Trophoblast cell (in vitro differentiated cells and primary cell): ENCODE measurements around the gene PPP6C. TPM values are rescaled to one million over a fixed set of nuclear protein-coding genes. Genes with fewer than 3 reads are reported as not detected.
A peak's percentile ranks its signal among the peaks of the same experiment; 100 is the strongest.
"Not testable (repeated sequence)": the region's sequence is repeated elsewhere in the genome, so short reads cannot be mapped to it uniquely, and the experiment has no call there.

Experiments
- DNase-seq, 2 donors: peaks; one replicate each; pipeline ENCODE4 v3.0.0-alpha.2; 2016
- H2AFZ ChIP-seq: 2 replicates; pipeline ENCODE4 v1.6.1; 2013; ENCODE audit warnings: low read length, moderate library complexity, mild to moderate bottlenecking; ENCODE audit not compliant: insufficient read depth, poor library complexity
- H2AK5ac ChIP-seq: 2 replicates; pipeline ENCODE4 v1.6.1; 2013; ENCODE audit warnings: mild to moderate bottlenecking, low read length
- H2BK120ac ChIP-seq: 2 replicates; pipeline ENCODE4 v1.6.1; 2013; ENCODE audit warnings: low read length, mild to moderate bottlenecking, moderate library complexity; ENCODE audit not compliant: insufficient read depth, poor library complexity
- H2BK12ac ChIP-seq: 2 replicates; pipeline ENCODE4 v1.6.1; 2013; ENCODE audit warnings: mild to moderate bottlenecking, low read length, moderate library complexity
- H2BK5ac ChIP-seq: 2 replicates; pipeline ENCODE4 v1.6.1; 2013; ENCODE audit warnings: low read length, low read depth, moderate library complexity, mild to moderate bottlenecking; ENCODE audit not compliant: poor library complexity
- H3K14ac ChIP-seq: 2 replicates; pipeline ENCODE4 v1.6.1; 2013; ENCODE audit warnings: mild to moderate bottlenecking, low read length
- H3K18ac ChIP-seq: 2 replicates; pipeline ENCODE4 v1.6.1; 2013; ENCODE audit warnings: mild to moderate bottlenecking, low read length
- H3K23ac ChIP-seq: 2 replicates; pipeline ENCODE4 v1.6.1; 2013; ENCODE audit warnings: low read length
- H3K27ac ChIP-seq: 2 replicates; pipeline ENCODE4 v1.5.1; 2013; ENCODE audit warnings: low read depth, mild to moderate bottlenecking, inconsistent platforms, low read length, moderate library complexity
- H3K27me3 ChIP-seq: 2 replicates; pipeline ENCODE4 v1.6.1; 2013; ENCODE audit warnings: inconsistent platforms, mild to moderate bottlenecking, low read length, moderate library complexity; ENCODE audit not compliant: insufficient read depth
- H3K36me3 ChIP-seq, 2 experiments: 1 replicate in 1 of 2; 2 replicates in 1 of 2; pipeline ENCODE4 v1.6.1; 2013; ENCODE audit warnings: low read length in 2 of 2, mild to moderate bottlenecking in 2 of 2, moderate library complexity in 1 of 2; ENCODE audit not compliant: insufficient read depth in 2 of 2, control insufficient read depth in 1 of 2
- H3K4ac ChIP-seq: 2 replicates; pipeline ENCODE4 v1.6.1; 2013; ENCODE audit warnings: low read depth, mild to moderate bottlenecking, low read length, moderate library complexity
- H3K4me1 ChIP-seq, 2 experiments: 1 replicate in 1 of 2; 2 replicates in 1 of 2; pipeline ENCODE4 v1.6.1; 2013; ENCODE audit warnings: low read length in 2 of 2, mild to moderate bottlenecking in 2 of 2, moderate library complexity in 1 of 2; ENCODE audit not compliant: insufficient read depth in 2 of 2, control insufficient read depth in 1 of 2
- H3K4me2 ChIP-seq: 2 replicates; pipeline ENCODE4 v1.6.1; 2013; ENCODE audit warnings: inconsistent platforms, mild to moderate bottlenecking, low read length, moderate library complexity
- H3K4me3 ChIP-seq: 2 replicates; pipeline ENCODE4 v1.5.1; 2013; ENCODE audit warnings: mild to moderate bottlenecking, low read depth, low read length, inconsistent platforms
- H3K79me1 ChIP-seq: one replicate; pipeline ENCODE4 v1.6.1; 2013; ENCODE audit warnings: low read length
- H3K79me2 ChIP-seq: 2 replicates; pipeline ENCODE4 v1.6.1; 2013; ENCODE audit warnings: low read length, mild to moderate bottlenecking; ENCODE audit not compliant: control insufficient read depth, insufficient read depth, poor library complexity
- H3K9ac ChIP-seq: 2 replicates; pipeline ENCODE4 v1.6.1; 2013; ENCODE audit warnings: mild to moderate bottlenecking, low read length
- H3K9me3 ChIP-seq: 2 replicates; pipeline ENCODE4 v1.6.1; 2013; ENCODE audit warnings: low read depth, mild to moderate bottlenecking, control low read depth, inconsistent platforms, low read length; ENCODE audit not compliant: insufficient read depth
- H4K12ac ChIP-seq: 2 replicates; pipeline ENCODE4 v1.6.1; 2013; ENCODE audit warnings: low read depth, mild to moderate bottlenecking, low read length, moderate library complexity
- H4K8ac ChIP-seq: 2 replicates; pipeline ENCODE4 v1.6.1; 2013; ENCODE audit warnings: low read depth, mild to moderate bottlenecking, low read length, moderate library complexity
- H4K91ac ChIP-seq: one replicate; pipeline ENCODE4 v1.6.1; 2013; ENCODE audit warnings: low read depth, mild to moderate bottlenecking, low read length, moderate library complexity
- WGBS: extraction: QIAGEN DNeasy Blood & Tissue Kit; methylation state at CpG from one replicate; pipeline ENCODE4 v1.1.7; 2013; ENCODE audit warnings: missing lambda C conversion rate; ENCODE audit not compliant: insufficient read length, insufficient coverage; ENCODE audit errors: extremely low coverage; 5-methylcytosine and 5-hydroxymethylcytosine counted together
- polyA plus RNA-seq: library from polyadenylated mRNA; stranded (reverse); fragments of 200-250 nt; gene quantifications from 2 replicates; pipeline ENCODE4 v1.2.3, GENCODE V29; 2013

The PPP6C gene
- 28.3 and 28.4 TPM in 2 replicates for polyA plus RNA-seq

DNA sequence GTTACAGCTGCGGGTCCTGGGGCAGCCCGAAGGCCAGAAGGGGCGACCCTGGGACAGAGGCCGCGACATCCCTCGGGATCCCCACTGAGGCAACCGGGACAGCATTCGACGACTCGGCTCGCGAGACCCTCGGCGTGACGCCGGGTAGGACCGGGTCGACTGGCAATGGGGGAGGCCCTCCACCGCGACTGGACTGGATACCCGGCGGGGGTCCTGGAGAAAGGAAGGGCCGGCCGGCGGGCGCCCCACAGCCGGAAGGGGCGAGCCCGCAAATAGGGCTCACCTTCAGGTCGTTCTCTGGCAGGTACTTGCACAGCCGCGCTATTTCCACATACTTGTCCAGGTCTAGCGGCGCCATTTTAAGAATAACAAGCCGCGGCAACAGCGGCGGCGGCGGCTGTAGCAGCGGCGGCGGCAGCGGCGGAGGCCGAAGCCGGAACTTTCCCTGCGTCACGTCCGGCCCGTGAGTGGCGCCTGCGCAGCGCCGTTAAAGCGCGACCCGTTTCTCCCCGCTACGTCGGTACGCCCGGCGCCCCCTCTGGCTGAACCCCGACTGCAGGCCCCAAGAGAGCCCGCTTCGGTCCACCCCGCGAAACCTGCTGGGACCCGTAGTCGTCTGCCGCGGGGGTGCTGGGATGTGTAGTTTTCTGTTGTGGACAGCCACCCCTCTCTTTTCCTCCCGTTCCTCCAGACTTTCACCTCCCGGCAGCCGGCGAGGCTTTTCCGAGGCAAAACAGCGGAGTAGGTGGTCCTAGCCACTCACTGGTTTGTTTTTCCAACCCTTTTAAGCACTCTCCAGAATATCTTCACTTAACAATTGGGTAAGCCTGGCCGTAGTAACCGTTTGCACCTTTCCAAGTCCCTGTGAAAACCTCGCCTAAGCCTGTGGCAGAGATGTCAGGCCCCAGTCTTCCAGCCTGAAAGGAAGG lies at the start of gene PPP6C:
Gene PPP6C (minus strand): TSS at position 443 of the 929 bp plus-strand sequence. CDS start 85 bp downstream, at position 358.
- Histone ChIP-seq H2BK120ac (peak within 1 kb of the TSS; percentile 4), H3K27me3 (no peaks in the 10 kb centered on the region), H4K12ac (peak within 1 kb of the TSS; percentile 94), H3K79me1 (peaks cover 8% of the 10 kb centered on the region), H3K9ac (peak within 1 kb of the TSS; percentile 98), H2AFZ (peak within 1 kb of the TSS; percentile 84), H2BK12ac (peak within 1 kb of the TSS; percentile 85), H3K9me3 (no peaks in the 10 kb centered on the region), H3K4me3 (peak within 1 kb of the TSS; percentile 99), H3K36me3 (no peaks in the 10 kb centered on the region), H3K79me2 (peaks cover 16% of the 10 kb centered on the region), H3K18ac (peak within 1 kb of the TSS; percentile 74), H2BK5ac (peak within 1 kb of the TSS; percentile 59), H3K23ac (no peak within 1 kb of the TSS), H4K8ac (peak within 1 kb of the TSS; percentile 90), H4K91ac (peak within 1 kb of the TSS; percentile 67), H3K4me1 (peaks cover 2 to 5% of the 10 kb centered on the region in 2 experiments), H3K4ac (peak within 1 kb of the TSS; percentile 71), H3K14ac (peak within 1 kb of the TSS; percentile 92), H2AK5ac (peak within 1 kb of the TSS; percentile 71), H3K27ac (peak within 1 kb of the TSS; percentile 77), H3K4me2 (peak within 1 kb of the TSS; percentile 71)
- no CpG with 5 or more reads among the region's 82 CpGs for WGBS
- DNase-seq, result peak; percentile 80 to 86

DNA sequence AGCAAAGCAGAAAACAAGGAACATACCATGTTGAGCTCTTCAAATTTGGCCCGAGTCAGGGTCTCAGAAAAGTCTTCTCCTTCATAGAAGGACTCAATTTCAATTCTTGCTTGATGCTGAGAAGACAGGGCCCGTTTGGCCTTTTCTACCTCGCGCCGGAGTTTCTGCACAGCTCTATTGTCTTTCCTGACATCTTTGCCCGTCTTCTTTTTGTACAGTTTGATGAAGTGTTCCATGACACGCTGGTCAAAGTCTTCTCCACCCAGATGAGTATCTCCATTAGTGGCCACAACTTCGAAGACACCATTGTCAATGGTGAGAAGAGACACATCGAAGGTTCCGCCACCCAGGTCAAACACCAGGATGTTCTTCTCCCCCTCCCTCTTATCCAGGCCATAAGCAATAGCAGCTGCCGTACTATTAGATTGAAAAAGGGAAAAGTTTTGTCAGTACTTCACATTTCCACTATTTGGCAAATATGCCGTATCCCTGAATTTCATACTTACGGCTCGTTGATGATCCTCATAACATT lies 49.4 kb upstream of the PPP6C start:
- peak overlapping the region; percentile 25 for H3K4me3 ChIP-seq
- peak overlapping the region; percentile 45 for H3K4me2 ChIP-seq
- no peak overlapping the region for H3K27ac ChIP-seq
- no peak overlapping the region for H2BK5ac ChIP-seq
- H2BK120ac ChIP-seq, result no peak overlapping the region
- peaks cover 13% of the 10 kb centered on the region for H3K79me2 ChIP-seq
- no peak overlapping the region for H3K18ac ChIP-seq
- H4K12ac ChIP-seq, result no peak overlapping the region
- DNase-seq, result no peak
- no peaks in the 10 kb centered on the region for H3K9me3 ChIP-seq
- no peak overlapping the region for H3K14ac ChIP-seq
- no CpG with 5 or more reads among the region's 14 CpGs for WGBS
- H3K4me1 ChIP-seq, result peaks cover 8 to 10% of the 10 kb centered on the region in 2 experiments
- H3K36me3 ChIP-seq, result peaks cover 21 to 39% of the 10 kb centered on the region in 2 experiments
- H3K9ac ChIP-seq, result no peak overlapping the region
- peak overlapping the region; percentile 49 for H3K4ac ChIP-seq
- no peaks in the 10 kb centered on the region for H3K27me3 ChIP-seq
- H4K91ac ChIP-seq, result no peak overlapping the region
- H3K79me1 ChIP-seq, result peaks cover 11% of the 10 kb centered on the region
- H2AK5ac ChIP-seq, result no peak overlapping the region
- H3K23ac ChIP-seq, result no peak overlapping the region
- no peak overlapping the region for H2BK12ac ChIP-seq
- no peak overlapping the region for H4K8ac ChIP-seq
- H2AFZ ChIP-seq, result no peak overlapping the region

DNA sequence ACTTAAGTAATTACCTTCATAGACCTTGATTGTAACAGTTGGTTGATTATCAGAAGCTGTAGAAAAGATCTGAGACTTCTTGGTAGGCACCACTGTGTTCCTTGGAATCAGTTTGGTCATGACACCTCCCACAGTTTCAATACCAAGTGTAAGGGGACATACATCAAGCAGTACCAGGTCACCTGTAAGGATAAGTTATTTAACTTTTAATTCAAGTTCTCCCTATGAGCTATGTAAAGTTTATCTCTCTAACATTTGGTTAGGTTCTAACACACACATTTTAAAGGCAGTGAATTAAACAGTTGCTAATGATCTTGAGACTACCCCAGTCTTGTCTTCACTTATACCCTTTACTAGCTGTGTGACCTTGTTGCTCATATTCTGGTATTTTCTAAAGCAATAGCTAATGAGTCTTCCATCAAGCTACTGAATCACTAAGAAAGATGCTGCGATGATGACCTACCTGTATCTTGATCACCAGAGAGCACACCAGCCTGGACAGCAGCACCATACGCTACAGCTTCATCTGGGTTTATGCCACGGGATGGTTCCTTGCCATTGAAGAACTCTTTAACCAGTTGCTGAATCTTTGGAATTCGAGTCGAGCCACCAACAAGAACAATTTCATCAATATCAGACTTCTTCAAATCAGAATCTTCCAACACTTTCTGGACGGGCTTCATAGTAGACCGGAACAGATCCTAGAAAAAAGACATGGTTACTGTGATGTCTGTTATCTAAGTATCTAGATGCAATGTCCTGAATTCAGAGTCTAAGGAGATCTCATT lies 48.7 kb upstream of the PPP6C start:
- no peak overlapping the region for H4K91ac ChIP-seq
- no CpG with 5 or more reads among the region's 7 CpGs for WGBS

DNA sequence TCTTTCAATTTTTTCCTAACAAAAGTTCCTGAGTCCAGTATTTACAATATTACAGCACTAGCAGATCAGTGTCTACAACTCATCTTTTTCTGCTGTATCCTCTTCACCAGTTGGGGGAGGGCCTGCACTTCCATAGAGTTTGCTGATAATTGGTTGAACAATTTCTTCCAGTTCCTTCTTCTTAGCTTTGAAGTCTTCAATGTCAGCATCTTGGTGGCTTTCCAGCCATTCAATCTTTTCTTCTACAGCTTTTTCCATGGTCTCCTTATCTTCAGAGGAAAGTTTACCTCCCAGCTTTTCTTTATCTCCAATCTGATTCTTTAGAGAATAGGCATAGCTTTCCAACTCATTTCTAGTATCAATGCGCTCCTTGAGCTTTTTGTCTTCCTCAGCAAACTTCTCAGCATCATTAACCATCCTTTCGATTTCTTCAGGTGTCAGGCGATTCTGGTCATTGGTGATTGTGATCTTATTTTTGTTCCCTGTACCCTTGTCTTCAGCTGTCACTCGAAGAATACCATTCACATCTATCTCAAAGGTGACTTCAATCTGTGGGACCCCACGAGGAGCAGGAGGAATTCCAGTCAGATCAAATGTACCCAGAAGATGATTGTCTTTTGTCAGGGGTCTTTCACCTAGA lies 47.0 kb upstream of the PPP6C start:
- H4K8ac ChIP-seq, H2BK5ac ChIP-seq, H3K27ac ChIP-seq, H2AFZ ChIP-seq, H2BK120ac ChIP-seq, H3K14ac ChIP-seq, H3K9ac ChIP-seq, H3K9me3 ChIP-seq, H3K79me1 ChIP-seq, H3K23ac ChIP-seq, H2AK5ac ChIP-seq, DNase-seq, H3K79me2 ChIP-seq, H4K12ac ChIP-seq, H3K4ac ChIP-seq, H3K27me3 ChIP-seq, H3K18ac ChIP-seq, H4K91ac ChIP-seq, H2BK12ac ChIP-seq, H3K4me1 ChIP-seq, H3K4me2 ChIP-seq, H3K4me3 ChIP-seq: not testable (repeated sequence)
- peaks cover 21 to 42% of the 10 kb centered on the region in 2 experiments for H3K36me3 ChIP-seq
- no CpG with 5 or more reads among the region's 5 CpGs for whole genome bisulfite sequencing

More for the DNA sequence above, 48.7 kb upstream of the PPP6C start:
- no peak overlapping the region for H3K4me3 ChIP-seq
- peaks cover 13% of the 10 kb centered on the region for H3K79me2 ChIP-seq
- H3K9ac ChIP-seq, result no peak overlapping the region
- H2BK12ac ChIP-seq, result no peak overlapping the region
- H3K36me3 ChIP-seq, result peaks cover 21 to 39% of the 10 kb centered on the region in 2 experiments
- no peak overlapping the region for H4K8ac ChIP-seq
- H3K4ac ChIP-seq, result peak overlapping the region; percentile 39
- no peak overlapping the region for H2AK5ac ChIP-seq
- peaks cover 11% of the 10 kb centered on the region for H3K79me1 ChIP-seq
- no peak overlapping the region for H4K12ac ChIP-seq
- H3K14ac ChIP-seq, result no peak overlapping the region
- no peak overlapping the region for H3K18ac ChIP-seq
- H3K27ac ChIP-seq, result no peak overlapping the region
- DNase-seq, result no peak
- no peak overlapping the region for H2BK5ac ChIP-seq
- H2AFZ ChIP-seq, result no peak overlapping the region
- H2BK120ac ChIP-seq, result no peak overlapping the region
- peak overlapping the region; percentile 45 for H3K4me2 ChIP-seq
- H3K4me1 ChIP-seq, result peaks cover 8 to 10% of the 10 kb centered on the region in 2 experiments
- no peaks in the 10 kb centered on the region for H3K9me3 ChIP-seq
- H3K27me3 ChIP-seq, result no peaks in the 10 kb centered on the region
- H3K23ac ChIP-seq, result no peak overlapping the region
